Calu3 (cell line): ENCODE results near the gene FHAD1. TPM values are rescaled to one million over a fixed set of nuclear protein-coding genes. Genes with fewer than 3 reads are reported as not detected.

Experiments
- BruUV-seq: library from RNA; stranded (reverse); fragments of 400-500 nt; replicated peaks from 2 replicates; lab custom pipeline; 2021; lab: Mats Ljungman, UMichigan
- CTCF ChIA-PET: fragments of 300-600 bp; sonication (Branson Sonifier 250); formaldehyde crosslinking; loops from one replicate; lab custom pipeline; 2022; ENCODE audit warnings: antibody characterized with exemption; lab: Charles Lee
- DNase-seq: peaks from one replicate; pipeline ENCODE4 v3.0.0; 2022
- H3K27ac Mint-ChIP-seq: one replicate; pipeline ENCODE4 v1.8.0; 2022; ENCODE audit warnings: mixed read lengths; ENCODE audit not compliant: unreplicated experiment
- H3K27me3 Mint-ChIP-seq: one replicate; pipeline ENCODE4 v1.8.0; 2022; ENCODE audit warnings: mixed read lengths; ENCODE audit not compliant: unreplicated experiment
- H3K36me3 Mint-ChIP-seq: one replicate; pipeline ENCODE4 v1.8.0; 2022; ENCODE audit warnings: mild to moderate bottlenecking, moderate library complexity, mixed read lengths; ENCODE audit not compliant: insufficient read depth, unreplicated experiment
- H3K4me1 Mint-ChIP-seq: one replicate; pipeline ENCODE4 v1.8.0; 2022; ENCODE audit warnings: mild to moderate bottlenecking, low read depth, mixed read lengths; ENCODE audit not compliant: unreplicated experiment
- H3K4me3 Mint-ChIP-seq: one replicate; pipeline ENCODE4 v1.8.0; 2022; ENCODE audit warnings: mild to moderate bottlenecking, low read depth, moderate library complexity, mixed read lengths; ENCODE audit not compliant: unreplicated experiment
- H3K9me3 Mint-ChIP-seq: one replicate; pipeline ENCODE4 v1.8.0; 2022; ENCODE audit warnings: low read depth, mixed read lengths; ENCODE audit not compliant: unreplicated experiment
- intact Hi-C: fragments of 100-400 bp; cut with micrococcal nuclease; formaldehyde crosslinking; loops from one replicate; pipeline ENCODE4 v1.10.0; 2022; ENCODE audit not compliant: unreplicated experiment
- total RNA-seq: library from RNA; stranded (reverse); gene quantifications from 2 replicates; pipeline ENCODE4 v1.2.3, GENCODE V29; 2022
- TF ChIP-seq, protein P1 (sequence below): fragments of 200-600 bp; IDR thresholded peaks from one replicate; pipeline ENCODE4 v1.8.0; 2022; ENCODE audit warnings: antibody characterized with exemption; ENCODE audit not compliant: unreplicated experiment

FHAD1 gene
- total RNA-seq, 1 experiment from 2014 or later = 2.7 TPM

DNA sequence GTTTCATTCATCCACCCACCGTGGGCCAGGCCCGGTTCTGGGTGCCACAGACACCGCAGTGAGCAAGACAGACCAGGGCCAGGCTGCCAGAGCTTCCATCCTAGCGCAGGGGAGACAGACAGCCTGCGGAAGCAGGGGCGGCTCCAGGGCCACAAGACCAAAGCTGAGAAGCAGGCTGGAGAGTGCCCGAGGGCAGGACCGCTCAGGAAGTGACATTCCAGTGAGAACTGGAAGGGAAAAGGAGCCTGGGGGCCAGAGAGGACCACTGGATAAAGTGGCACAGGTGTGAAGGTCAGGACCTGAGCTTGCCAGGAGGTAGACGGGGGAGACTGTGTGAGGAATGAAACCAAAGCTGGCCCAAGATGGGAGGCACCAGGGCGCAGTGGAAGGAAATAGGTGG lies 103.1 kb downstream of the FHAD1 start:
- intact Hi-C loops = no loop called here
- Mint-ChIP-seq H3K4me3 (no peak overlapping the region), H3K27me3 (no peaks in the 10 kb centered on the region), H3K36me3 (peaks cover 11% of the 10 kb centered on the region), H3K4me1 (peaks cover 55% of the 10 kb centered on the region), H3K9me3 (no peaks in the 10 kb centered on the region), H3K27ac (peak overlapping the region; percentile 52)
- CTCF ChIA-PET = interaction anchor here (0.5 kb wide), 1 partner anchor 22 kb away, joined by 4 read pairs; no protein-coding TSS in a partner anchor
- no TSS peak for BruUV-seq
- TF ChIP-seq, protein P1, sequence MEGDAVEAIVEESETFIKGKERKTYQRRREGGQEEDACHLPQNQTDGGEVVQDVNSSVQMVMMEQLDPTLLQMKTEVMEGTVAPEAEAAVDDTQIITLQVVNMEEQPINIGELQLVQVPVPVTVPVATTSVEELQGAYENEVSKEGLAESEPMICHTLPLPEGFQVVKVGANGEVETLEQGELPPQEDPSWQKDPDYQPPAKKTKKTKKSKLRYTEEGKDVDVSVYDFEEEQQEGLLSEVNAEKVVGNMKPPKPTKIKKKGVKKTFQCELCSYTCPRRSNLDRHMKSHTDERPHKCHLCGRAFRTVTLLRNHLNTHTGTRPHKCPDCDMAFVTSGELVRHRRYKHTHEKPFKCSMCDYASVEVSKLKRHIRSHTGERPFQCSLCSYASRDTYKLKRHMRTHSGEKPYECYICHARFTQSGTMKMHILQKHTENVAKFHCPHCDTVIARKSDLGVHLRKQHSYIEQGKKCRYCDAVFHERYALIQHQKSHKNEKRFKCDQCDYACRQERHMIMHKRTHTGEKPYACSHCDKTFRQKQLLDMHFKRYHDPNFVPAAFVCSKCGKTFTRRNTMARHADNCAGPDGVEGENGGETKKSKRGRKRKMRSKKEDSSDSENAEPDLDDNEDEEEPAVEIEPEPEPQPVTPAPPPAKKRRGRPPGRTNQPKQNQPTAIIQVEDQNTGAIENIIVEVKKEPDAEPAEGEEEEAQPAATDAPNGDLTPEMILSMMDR = no peak
- no peak for DNase-seq

DNA sequence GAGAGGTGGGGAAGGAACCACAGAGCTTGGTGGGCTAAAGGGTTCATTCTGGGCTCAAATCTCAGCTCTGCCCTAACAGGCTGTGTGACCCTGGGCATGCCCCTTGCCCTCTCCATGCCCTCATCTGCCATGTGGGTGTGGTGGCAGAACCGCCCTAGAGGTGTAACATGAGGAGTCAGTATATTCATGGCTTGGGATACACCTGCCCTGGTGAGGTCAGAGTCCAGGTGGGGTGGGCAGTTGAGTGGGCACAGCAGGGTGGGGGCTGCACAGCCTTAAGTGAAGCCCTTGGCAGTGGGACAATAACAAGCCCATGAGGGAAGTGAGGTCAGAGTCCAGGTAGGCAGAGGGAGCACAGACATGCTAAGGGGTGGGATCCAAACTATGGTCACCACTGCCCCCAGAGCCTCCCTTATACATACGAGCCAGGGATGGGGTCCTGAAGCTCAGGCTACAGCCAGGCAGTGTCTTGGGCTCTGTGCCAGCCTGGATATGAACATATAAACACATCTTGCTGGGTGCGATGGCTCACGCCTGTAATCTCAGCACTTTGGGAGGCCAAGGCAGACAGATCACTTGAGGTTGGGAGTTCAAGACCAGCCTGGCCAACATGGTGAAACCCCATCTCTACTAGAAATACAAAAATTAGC lies 103.7 kb downstream of the FHAD1 start:
- Mint-ChIP-seq H3K9me3 (no peaks in the 10 kb centered on the region), H3K36me3 (peaks cover 11% of the 10 kb centered on the region), H3K27ac (peak overlapping the region; percentile 52), H3K4me3 (no peak overlapping the region), H3K4me1 (peaks cover 55% of the 10 kb centered on the region), H3K27me3 (no peaks in the 10 kb centered on the region)
- TF ChIP-seq, protein P1 = no peak
- intact Hi-C loops = no loop called here
- peak; percentile 14 for DNase-seq
- no TSS peak for BruUV-seq
- CTCF ChIA-PET = interaction anchor here (0.6 kb wide), 1 partner anchor 252 kb away, joined by 6 read pairs; no protein-coding TSS in a partner anchor

DNA sequence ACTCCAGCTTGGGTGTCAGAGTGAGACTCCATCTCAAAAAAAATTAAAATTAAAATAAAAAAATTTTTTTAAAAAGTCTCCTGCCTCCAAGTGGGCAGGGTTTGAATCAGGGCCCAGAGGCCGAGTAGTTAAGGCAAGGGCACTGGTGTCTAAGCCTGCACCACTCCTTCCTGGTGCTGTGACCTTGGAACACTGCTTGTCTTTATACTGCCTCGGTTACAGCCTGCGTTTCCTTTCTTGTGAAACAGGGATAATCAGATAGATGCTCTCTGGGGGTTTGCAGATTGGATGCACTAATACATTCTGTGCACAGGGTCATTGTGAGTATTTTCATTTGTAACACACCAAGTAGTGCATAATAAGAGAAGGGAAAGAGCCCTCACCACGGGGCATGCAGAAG lies 104.3 kb downstream of the FHAD1 start:
- H3K4me1 Mint-ChIP-seq = peaks cover 48% of the 10 kb centered on the region
- CTCF ChIA-PET = interaction anchor here (0.6 kb wide), 1 partner anchor 251 kb away, joined by 6 read pairs; no protein-coding TSS in a partner anchor
- DNase-seq = no peak
- TF ChIP-seq, protein P1 = no peak
- H3K36me3 Mint-ChIP-seq = peaks cover 11% of the 10 kb centered on the region
- H3K27me3 Mint-ChIP-seq = no peaks in the 10 kb centered on the region
- no peak overlapping the region for H3K4me3 Mint-ChIP-seq
- intact Hi-C loops = no loop called here
- H3K27ac Mint-ChIP-seq = peak overlapping the region; percentile 97
- no TSS peak for BruUV-seq
- H3K9me3 Mint-ChIP-seq = no peaks in the 10 kb centered on the region

DNA sequence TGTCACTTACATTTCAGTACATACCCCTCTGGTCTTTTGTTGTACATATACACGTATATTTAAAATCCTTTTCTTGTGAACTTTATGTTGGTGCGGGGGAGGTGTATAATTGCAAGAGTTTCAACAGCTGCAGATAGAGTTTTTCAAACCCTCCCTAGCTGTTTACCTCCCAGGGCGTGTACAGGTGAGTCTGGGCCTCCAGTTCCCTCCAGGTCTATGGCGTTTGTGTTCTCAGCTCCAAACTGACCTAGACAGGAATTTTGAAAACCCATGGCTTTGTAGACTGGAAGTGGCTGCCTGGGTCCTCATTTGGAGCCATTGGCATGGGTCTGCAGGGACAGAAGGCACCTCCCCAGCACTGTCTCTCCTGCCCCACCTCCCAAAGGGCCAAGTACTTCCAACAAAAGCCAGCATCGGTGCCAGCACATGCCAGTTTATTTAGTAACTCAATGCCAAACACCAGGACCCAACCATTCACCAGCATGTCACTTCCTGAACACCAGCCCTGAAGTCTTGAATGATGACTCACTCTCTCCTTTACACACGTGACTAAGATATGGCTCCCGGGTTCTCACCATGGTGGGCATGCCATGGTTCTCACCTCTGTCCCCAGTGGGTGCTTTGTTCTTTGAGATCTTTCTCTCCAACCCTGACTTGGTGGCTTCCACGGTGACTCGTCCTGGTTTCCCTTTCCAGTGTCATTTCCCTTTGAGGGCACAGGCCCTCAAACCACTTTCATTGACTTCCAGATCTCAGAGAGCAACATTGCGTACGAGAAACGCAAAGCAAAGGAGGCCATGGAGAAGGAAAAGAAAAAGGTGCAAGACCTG lies 105.3 kb downstream of the FHAD1 start:
- DNase-seq = peak; percentile 69
- H3K36me3 Mint-ChIP-seq = peaks cover 11% of the 10 kb centered on the region
- no peaks in the 10 kb centered on the region for H3K27me3 Mint-ChIP-seq
- peak overlapping the region; percentile 97 for H3K27ac Mint-ChIP-seq
- H3K4me3 Mint-ChIP-seq = peak overlapping the region; percentile 59
- no peaks in the 10 kb centered on the region for H3K9me3 Mint-ChIP-seq
- intact Hi-C loops = no loop called here
- peaks cover 48% of the 10 kb centered on the region for H3K4me1 Mint-ChIP-seq
- CTCF ChIA-PET = no interaction called here
- TSS peak; percentile 79 for BruUV-seq
- TF ChIP-seq, protein P1 = no peak
